H1 (cell line): ENCODE measurements around the gene COL19A1. TPM values are rescaled to one million over a fixed set of nuclear protein-coding genes. Genes with fewer than 3 reads are reported as not detected.

Source experiments
- CTCF ChIA-PET: fragments of 300-600 bp; sonication (Branson Sonifier 250); formaldehyde crosslinking; loops from one replicate; lab custom pipeline; 2021; ENCODE audit not compliant: partially characterized antibody; lab: Charles Lee
- POLR2A ChIA-PET: fragments of 300-600 bp; sonication (Branson Sonifier 250); formaldehyde crosslinking; loops from one replicate; lab custom pipeline; 2021; ENCODE audit warnings: inconsistent platforms; ENCODE audit not compliant: partially characterized antibody; lab: Charles Lee
- DNase-seq, 2 experiments: peaks; one replicate each; pipeline versions ENCODE4 v3.0.0 to v3.0.0-alpha.2; 2010 to 2022; ENCODE audit warnings: low spot score in 2 of 2, low read depth in 1 of 2, mixed read lengths in 1 of 2
- FAIRE-seq: peaks from 2 replicates; lab custom pipeline; 2011; peaks lifted over from hg19 to GRCh38; lab: Jason Lieb, UNC
- H2AFZ ChIP-seq: 2 replicates; pipeline ENCODE4 v1.8.1; 2012; ENCODE audit warnings: low read length, inconsistent platforms
- H2AK5ac ChIP-seq: 2 replicates; pipeline ENCODE4 v1.6.1; 2013; ENCODE audit warnings: low read depth, low read length
- H2BK120ac ChIP-seq: replicated peaks from 2 replicates; pipeline ENCODE3; 2013; ENCODE audit warnings: low read depth, low read length, inconsistent platforms
- H2BK12ac ChIP-seq: 2 replicates; pipeline ENCODE4 v1.6.1; 2013; ENCODE audit warnings: low read depth, low read length
- H2BK15ac ChIP-seq: 2 replicates; pipeline ENCODE4 v1.6.1; 2013; ENCODE audit warnings: low read length
- H2BK20ac ChIP-seq: 2 replicates; pipeline ENCODE4 v1.6.1; 2013; ENCODE audit warnings: low read length
- H2BK5ac ChIP-seq: 2 replicates; pipeline ENCODE4 v1.6.1; 2013; ENCODE audit warnings: low read depth, low read length
- H3K14ac ChIP-seq: 2 replicates; pipeline ENCODE4 v1.6.1; 2013; ENCODE audit warnings: inconsistent platforms; ENCODE audit not compliant: insufficient read length
- H3K18ac ChIP-seq: 2 replicates; pipeline ENCODE4 v1.6.1; 2013; ENCODE audit warnings: low read length; ENCODE audit errors: extremely low read depth
- H3K23ac ChIP-seq: 2 replicates; pipeline ENCODE4 v1.6.1; 2013; ENCODE audit warnings: inconsistent platforms; ENCODE audit not compliant: insufficient read length
- H3K23me2 ChIP-seq: 2 replicates; pipeline ENCODE4 v1.6.1; 2013; ENCODE audit warnings: low read depth, low read length
- H3K27ac ChIP-seq: 2 replicates; pipeline ENCODE4 v1.6.1; 2011; ENCODE audit warnings: low read depth, low read length, inconsistent platforms
- H3K27me3 ChIP-seq, 4 experiments: replicated peaks in 1 of 4; 1 replicate in 1 of 4; 2 replicates in 3 of 4; pipeline versions ENCODE4 v1.6.1 to v1.8.1; 2011 to 2013; ENCODE audit warnings: low read length in 3 of 4, mild to moderate bottlenecking in 3 of 4, inconsistent platforms in 2 of 4, mixed read lengths in 2 of 4, moderate library complexity in 1 of 4; ENCODE audit not compliant: control insufficient read depth in 3 of 4, insufficient read depth in 3 of 4; ENCODE audit errors: extremely low read depth in 1 of 4
- H3K36me3 ChIP-seq, 4 experiments: 2 replicates each; pipeline versions ENCODE4 v1.6.1 to v1.8.1; 2011 to 2013; ENCODE audit warnings: mild to moderate bottlenecking in 4 of 4, low read length in 3 of 4, moderate library complexity in 2 of 4, control low read depth in 1 of 4, inconsistent platforms in 1 of 4; ENCODE audit not compliant: insufficient read depth in 4 of 4, control insufficient read depth in 2 of 4
- H3K4ac ChIP-seq: replicated peaks from 2 replicates; pipeline ENCODE3; 2013; ENCODE audit warnings: low read length, low read depth, mixed read lengths, inconsistent platforms; ENCODE audit not compliant: insufficient read length
- H3K4me1 ChIP-seq, 4 experiments: replicated peaks in 1 of 4; 1 replicate in 1 of 4; 2 replicates in 3 of 4; pipeline versions ENCODE4 v1.6.1 to v1.8.1; 2011 to 2013; ENCODE audit warnings: low read length in 3 of 4, inconsistent platforms in 2 of 4, mixed read lengths in 1 of 4; ENCODE audit not compliant: insufficient read depth in 4 of 4, control insufficient read depth in 3 of 4
- H3K4me2 ChIP-seq, 2 experiments: 2 replicates each; pipeline versions ENCODE4 v1.6.1 to v1.8.1; 2011 to 2013; ENCODE audit warnings: low read depth in 2 of 2, low read length in 2 of 2, control low read depth in 1 of 2, inconsistent platforms in 1 of 2, mild to moderate bottlenecking in 1 of 2; ENCODE audit not compliant: insufficient read depth in 1 of 2
- H3K4me3 ChIP-seq, 4 experiments: fragments of 200-600, 300-600 bp in 1 of 4; sonication (generic), shearing (Covaris generic), sonication (Bioruptor Twin) in 1 of 4; 2 replicates each; pipeline versions ENCODE4 v1.5.1 to v1.8.1; 2011 to 2016; ENCODE audit warnings: low read length in 4 of 4, low read depth in 3 of 4, control low read depth in 2 of 4, inconsistent platforms in 2 of 4, mild to moderate bottlenecking in 2 of 4, mixed read lengths in 1 of 4, moderate library complexity in 1 of 4; ENCODE audit not compliant: insufficient read depth in 2 of 4; ENCODE audit errors: extremely low read depth in 1 of 4
- H3K56ac ChIP-seq: replicated peaks from 2 replicates; pipeline ENCODE3; 2013; ENCODE audit warnings: low read depth, mild to moderate bottlenecking, mixed read lengths, low read length, inconsistent platforms; ENCODE audit not compliant: insufficient read length
- H3K79me1 ChIP-seq: 2 replicates; pipeline ENCODE4 v1.6.1; 2013; ENCODE audit warnings: low read depth, low read length, control low read depth
- H3K79me2 ChIP-seq, 2 experiments: 2 replicates each; pipeline versions ENCODE4 v1.6.1 to v1.8.1; 2012 to 2013; ENCODE audit warnings: low read length in 2 of 2, mild to moderate bottlenecking in 2 of 2, inconsistent platforms in 1 of 2; ENCODE audit not compliant: insufficient read depth in 2 of 2, control insufficient read depth in 1 of 2
- H3K9ac ChIP-seq, 4 experiments: replicated peaks in 1 of 4; 1 replicate in 1 of 4; 2 replicates in 3 of 4; pipeline versions ENCODE4 v1.6.1 to v1.8.1; 2011 to 2013; ENCODE audit warnings: low read depth in 3 of 4, low read length in 3 of 4, control low read depth in 2 of 4, mild to moderate bottlenecking in 2 of 4, moderate library complexity in 2 of 4, inconsistent platforms in 1 of 4; ENCODE audit errors: extremely low read depth in 1 of 4
- H3K9me3 ChIP-seq, 2 experiments: 2 replicates each; pipeline versions ENCODE4 v1.6.1 to v1.8.1; 2012 to 2013; ENCODE audit warnings: mild to moderate bottlenecking in 2 of 2, moderate library complexity in 2 of 2, control low read depth in 1 of 2, inconsistent platforms in 1 of 2, low read depth in 1 of 2, low read length in 1 of 2, mixed read lengths in 1 of 2; ENCODE audit not compliant: insufficient read depth in 2 of 2
- H4K20me1 ChIP-seq, 2 experiments: replicated peaks in 1 of 2; 2 replicates each; pipeline versions ENCODE3 to v1.8.1; 2011 to 2013; ENCODE audit warnings: inconsistent platforms in 2 of 2, low read length in 2 of 2, mild to moderate bottlenecking in 1 of 2; ENCODE audit not compliant: insufficient read depth in 2 of 2, control insufficient read depth in 1 of 2
- H4K5ac ChIP-seq: 2 replicates; pipeline ENCODE4 v1.6.1; 2013; ENCODE audit warnings: low read length, low read depth, mixed read lengths, inconsistent platforms; ENCODE audit not compliant: insufficient read length
- H4K8ac ChIP-seq: 2 replicates; pipeline ENCODE4 v1.8.0; 2013; ENCODE audit warnings: mild to moderate bottlenecking, moderate library complexity, low read length, inconsistent platforms; ENCODE audit not compliant: insufficient read depth; ENCODE audit errors: extremely low read depth
- H4K91ac ChIP-seq: replicated peaks from 2 replicates; pipeline ENCODE3; 2013; ENCODE audit warnings: low read length, mixed read lengths, inconsistent platforms; ENCODE audit not compliant: insufficient read length
- BRCA1 ChIP-seq: IDR thresholded peaks from 2 replicates; pipeline ENCODE4 v1.6.1; 2012; ENCODE audit warnings: low read depth, low read length, improper control_type of control experiment
- EZH2 ChIP-seq: fragments of 200-600 bp; sonication (generic); IDR thresholded peaks from 2 replicates; pipeline ENCODE4 v1.7.1; 2012; ENCODE audit warnings: low read depth, mild to moderate bottlenecking, moderate library complexity, low read length, inconsistent platforms; ENCODE audit not compliant: severe bottlenecking
- SUZ12 ChIP-seq: fragments of 200-600 bp; sonication (generic); IDR thresholded peaks from 2 replicates; pipeline ENCODE4 v1.6.1; 2012; ENCODE audit warnings: mild to moderate bottlenecking, inconsistent platforms, low read length, moderate library complexity, mixed read lengths
- YY1 ChIP-seq: IDR thresholded peaks from 2 replicates; pipeline ENCODE4 v1.6.1; 2011; ENCODE audit warnings: low read depth, mild to moderate bottlenecking, low read length
- WGBS, 2 experiments: shearing (Covaris generic) in 1 of 2; methylation state at CpG; one replicate each; pipeline versions ENCODE4 v1.1.6 to v1.1.7; 2013 to 2015; ENCODE audit warnings: low lambda C conversion rate in 2 of 2, mixed read lengths in 2 of 2, inconsistent platforms in 1 of 2, low coverage in 1 of 2, missing lambda C conversion rate in 1 of 2; ENCODE audit not compliant: insufficient replicate concordance in 2 of 2, insufficient coverage in 1 of 2, insufficient read length in 1 of 2; ENCODE audit errors: extremely low coverage in 1 of 2, missing lambda C conversion rate in 1 of 2; 5-methylcytosine and 5-hydroxymethylcytosine counted together
- polyA plus RNA-seq, 7 experiments: library from polyadenylated mRNA; depleted of rRNA in 3 of 7; stranded (reverse) in 5 of 7; unstranded in 2 of 7; fragments of >200 nt in 5 of 7; fragments of 200-250 nt in 2 of 7; gene quantifications; 1 replicate in 5 of 7; 2 replicates in 1 of 7; 4 replicates in 1 of 7; pipeline versions ENCODE4 v1.2.1 to v1.2.3, GENCODE V29; 2011 to 2013; ENCODE audit warnings: missing spikeins in 2 of 7, mixed read lengths in 2 of 7
- total RNA-seq: library from RNA; stranded (reverse); fragmentation: NEBNext Ultra II Directional; extraction: Animal tissue kit (Norgen Biotek cat#: 25700); gene quantifications from 2 replicates; pipeline ENCODE4 v1.2.1, GENCODE V29; 2021

The COL19A1 gene
- total and polyA plus RNA-seq, 2 of the 8 experiments (the other 6 are each of a cell fraction or from before 2014, with no cell fraction given) = not detected

DNA sequence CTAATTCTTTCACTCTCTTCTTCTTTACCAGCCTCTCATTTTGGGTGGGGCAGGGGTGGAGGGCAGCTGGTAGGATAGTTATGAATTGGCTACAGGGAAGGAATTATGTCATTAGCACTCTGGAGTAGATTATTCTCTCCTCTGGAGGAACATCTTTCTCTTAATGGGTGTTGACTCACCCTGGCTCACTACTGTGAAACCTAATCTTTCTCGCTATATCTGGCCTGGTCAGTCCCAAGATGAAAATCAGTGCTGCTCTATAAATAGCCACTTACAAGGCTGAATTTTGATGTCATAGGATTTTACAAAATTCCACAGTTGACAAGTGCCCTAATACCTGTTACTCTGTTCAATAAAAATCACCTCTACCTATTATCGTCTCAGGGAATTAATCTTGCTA is 285.3 kb downstream of the COL19A1 start:
- Histone ChIP-seq H3K4me1 (no peaks in the 10 kb centered on the region), H3K36me3 (no peaks in the 10 kb centered on the region), H3K9ac (no peak overlapping the region), H3K4ac (no peak overlapping the region), H3K56ac (no peak overlapping the region), H2AFZ (no peak overlapping the region), H3K14ac (no peak overlapping the region), H4K8ac (no peak overlapping the region), H3K4me2 (no peak overlapping the region), H3K23me2 (no peaks in the 10 kb centered on the region), H2AK5ac (no peak overlapping the region), H2BK5ac (no peak overlapping the region), H3K23ac (no peak overlapping the region), H4K5ac (no peak overlapping the region), H3K27me3 (no peaks in the 10 kb centered on the region), H2BK20ac (no peak overlapping the region), H3K4me3 (no peak overlapping the region), H4K91ac (no peak overlapping the region), H3K9me3 (no peaks in the 10 kb centered on the region), H3K79me1 (no peaks in the 10 kb centered on the region), H2BK12ac (no peak overlapping the region), H4K20me1 (no peaks in the 10 kb centered on the region), H2BK120ac (no peak overlapping the region), H3K18ac (no peak overlapping the region), H3K27ac (no peak overlapping the region), H2BK15ac (no peak overlapping the region), H3K79me2 (no peaks in the 10 kb centered on the region)
- FAIRE-seq (no peak), DNase-seq (no peak)
- TF ChIP-seq SUZ12 (no peak), BRCA1 (no peak), YY1 (no peak), EZH2 (no peak)
- CTCF ChIA-PET = no interaction called here
- 92% methylated on average over 2 of the region's 2 CpGs; no CpG with 5 or more reads in 1 of the 2 experiments for WGBS, 2 experiments
- POLR2A ChIA-PET = no interaction called here
